Measurements from ENCODE around the gene ZNF687. TPM values are rescaled to one million over a fixed set of nuclear protein-coding genes. Genes with fewer than 3 reads are reported as not detected.

Gene ZNF687
- total RNA-seq, 4 donors from 2014 or later, result 23.6 to 36.8 (median 29.7) TPM

DNA sequence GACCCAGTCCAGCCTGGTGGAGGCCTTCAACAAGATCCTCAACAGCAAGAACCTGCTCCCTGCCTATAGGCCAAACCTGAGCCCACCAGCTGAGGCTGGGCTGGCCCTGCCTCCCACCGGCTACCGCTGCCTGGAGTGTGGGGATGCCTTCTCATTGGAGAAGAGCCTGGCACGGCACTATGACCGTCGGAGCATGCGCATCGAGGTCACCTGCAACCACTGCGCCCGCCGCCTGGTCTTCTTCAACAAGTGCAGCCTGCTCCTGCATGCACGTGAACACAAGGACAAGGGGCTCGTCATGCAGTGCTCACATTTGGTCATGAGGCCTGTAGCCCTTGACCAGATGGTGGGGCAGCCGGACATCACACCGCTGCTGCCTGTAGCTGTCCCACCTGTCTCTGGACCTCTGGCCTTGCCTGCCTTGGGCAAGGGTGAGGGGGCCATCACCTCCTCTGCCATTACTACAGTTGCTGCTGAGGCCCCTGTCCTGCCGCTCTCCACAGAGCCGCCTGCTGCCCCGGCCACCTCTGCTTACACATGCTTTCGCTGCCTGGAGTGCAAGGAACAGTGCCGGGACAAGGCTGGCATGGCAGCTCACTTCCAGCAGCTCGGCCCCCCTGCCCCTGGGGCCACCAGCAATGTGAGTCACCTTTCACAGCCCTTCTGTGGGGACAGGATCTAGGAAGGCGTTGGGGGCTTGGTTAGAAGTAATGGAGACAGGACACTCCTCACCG is 5.8 kb downstream of the ZNF687 start:
- DNase-seq (ENCODE audit: low spot score in 2 of 2), result no peak
- H3K27ac ChIP-seq, result no peak overlapping the region
- peaks cover 81% of the 10 kb centered on the region for H3K36me3 ChIP-seq
- peaks cover 15% of the 10 kb centered on the region for H3K4me1 ChIP-seq
- no peaks in the 10 kb centered on the region for H3K27me3 ChIP-seq
- TF ChIP-seq EP300 (IDR thresholded peaks at IDR 0.05), result no peak
- TF ChIP-seq, protein P1, sequence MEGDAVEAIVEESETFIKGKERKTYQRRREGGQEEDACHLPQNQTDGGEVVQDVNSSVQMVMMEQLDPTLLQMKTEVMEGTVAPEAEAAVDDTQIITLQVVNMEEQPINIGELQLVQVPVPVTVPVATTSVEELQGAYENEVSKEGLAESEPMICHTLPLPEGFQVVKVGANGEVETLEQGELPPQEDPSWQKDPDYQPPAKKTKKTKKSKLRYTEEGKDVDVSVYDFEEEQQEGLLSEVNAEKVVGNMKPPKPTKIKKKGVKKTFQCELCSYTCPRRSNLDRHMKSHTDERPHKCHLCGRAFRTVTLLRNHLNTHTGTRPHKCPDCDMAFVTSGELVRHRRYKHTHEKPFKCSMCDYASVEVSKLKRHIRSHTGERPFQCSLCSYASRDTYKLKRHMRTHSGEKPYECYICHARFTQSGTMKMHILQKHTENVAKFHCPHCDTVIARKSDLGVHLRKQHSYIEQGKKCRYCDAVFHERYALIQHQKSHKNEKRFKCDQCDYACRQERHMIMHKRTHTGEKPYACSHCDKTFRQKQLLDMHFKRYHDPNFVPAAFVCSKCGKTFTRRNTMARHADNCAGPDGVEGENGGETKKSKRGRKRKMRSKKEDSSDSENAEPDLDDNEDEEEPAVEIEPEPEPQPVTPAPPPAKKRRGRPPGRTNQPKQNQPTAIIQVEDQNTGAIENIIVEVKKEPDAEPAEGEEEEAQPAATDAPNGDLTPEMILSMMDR (IDR thresholded peaks at IDR 0.05), result no peak
- TF ChIP-seq POLR2AphosphoS5 (IDR thresholded peaks at IDR 0.05), result no peak
- TF ChIP-seq POLR2A (IDR thresholded peaks at IDR 0.05), result no peak
- WGBS, result 87% methylated on average over 8 of the region's 22 CpGs
- no peak overlapping the region for H3K4me3 ChIP-seq
- no peaks in the 10 kb centered on the region for H3K9me3 ChIP-seq

DNA sequence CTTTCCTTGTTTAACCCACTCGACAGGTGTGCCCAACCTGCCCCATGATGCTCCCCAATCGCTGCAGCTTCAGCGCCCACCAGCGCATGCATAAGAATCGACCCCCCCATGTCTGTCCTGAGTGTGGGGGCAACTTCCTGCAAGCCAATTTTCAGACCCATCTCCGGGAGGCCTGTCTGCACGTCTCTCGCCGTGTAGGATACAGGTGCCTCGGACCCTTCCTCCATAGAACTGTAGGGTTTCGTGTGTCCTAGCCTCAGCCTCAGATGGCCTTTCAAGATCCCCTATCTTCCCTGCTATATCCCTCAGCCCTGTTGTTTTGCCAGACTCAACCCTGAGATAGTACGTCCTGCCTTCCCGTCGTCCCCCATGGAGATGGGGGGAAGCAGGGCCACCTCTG is 6.4 kb downstream of the ZNF687 start:
- Histone ChIP-seq H3K36me3 (peaks cover 87% of the 10 kb centered on the region), H3K4me1 (peaks cover 10% of the 10 kb centered on the region), H3K4me3 (no peak overlapping the region), H3K27ac (no peak overlapping the region), H3K9me3 (no peaks in the 10 kb centered on the region), H3K27me3 (no peaks in the 10 kb centered on the region)
- WGBS, result 87% methylated on average over 14 of the region's 14 CpGs
- no peak for TF ChIP-seq EP300 (IDR thresholded peaks at IDR 0.05)
- TF ChIP-seq, protein P1 (IDR thresholded peaks at IDR 0.05), result no peak
- no peak for TF ChIP-seq POLR2AphosphoS5 (IDR thresholded peaks at IDR 0.05)
- no peak for TF ChIP-seq POLR2A (IDR thresholded peaks at IDR 0.05)
- no peak for DNase-seq (ENCODE audit: low spot score in 2 of 2)

DNA sequence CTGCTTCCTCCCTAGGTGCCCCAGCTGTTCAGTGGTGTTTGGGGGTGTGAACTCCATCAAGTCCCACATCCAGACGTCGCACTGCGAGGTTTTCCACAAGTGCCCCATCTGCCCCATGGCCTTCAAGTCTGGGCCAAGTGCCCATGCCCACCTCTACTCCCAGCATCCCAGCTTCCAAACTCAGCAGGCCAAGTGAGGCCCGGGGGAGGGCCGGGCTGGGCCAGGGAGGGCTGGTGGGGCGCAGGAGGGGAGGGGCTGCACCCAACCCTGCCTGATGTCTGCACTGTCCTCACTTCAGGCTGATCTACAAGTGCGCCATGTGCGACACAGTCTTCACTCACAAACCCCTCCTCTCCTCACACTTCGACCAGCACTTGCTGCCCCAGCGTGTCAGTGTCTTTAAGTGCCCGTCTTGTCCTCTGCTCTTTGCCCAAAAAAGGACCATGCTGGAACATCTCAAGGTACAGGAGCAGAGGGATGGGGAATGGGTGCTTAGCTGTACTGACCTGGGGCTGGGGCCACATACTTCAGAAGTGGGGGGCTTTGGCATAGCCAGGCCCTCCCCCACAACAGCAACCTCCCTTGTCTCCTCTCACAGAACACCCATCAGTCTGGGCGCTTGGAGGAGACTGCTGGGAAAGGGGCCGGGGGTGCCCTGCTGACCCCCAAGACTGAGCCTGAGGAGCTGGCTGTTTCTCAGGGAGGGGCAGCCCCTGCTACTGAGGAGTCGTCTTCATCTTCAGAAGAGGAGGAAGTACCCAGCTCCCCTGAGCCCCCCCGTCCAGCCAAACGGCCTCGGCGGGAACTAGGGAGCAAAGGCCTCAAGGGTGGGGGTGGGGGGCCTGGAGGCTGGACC is 7.2 kb downstream of the ZNF687 start:
- no peaks in the 10 kb centered on the region for H3K27me3 ChIP-seq
- no peak overlapping the region for H3K27ac ChIP-seq
- H3K4me3 ChIP-seq, result no peak overlapping the region
- peaks cover 95% of the 10 kb centered on the region for H3K36me3 ChIP-seq
- no peaks in the 10 kb centered on the region for H3K9me3 ChIP-seq
- TF ChIP-seq, protein P1 (IDR thresholded peaks at IDR 0.05), result no peak
- no peak for TF ChIP-seq EP300 (IDR thresholded peaks at IDR 0.05)
- TF ChIP-seq POLR2AphosphoS5 (IDR thresholded peaks at IDR 0.05), result no peak
- no peak for TF ChIP-seq POLR2A (IDR thresholded peaks at IDR 0.05)
- 80% methylated on average over 13 of the region's 18 CpGs for WGBS
- peaks cover 2% of the 10 kb centered on the region for H3K4me1 ChIP-seq
- no peak for DNase-seq (ENCODE audit: low spot score in 2 of 2)

DNA sequence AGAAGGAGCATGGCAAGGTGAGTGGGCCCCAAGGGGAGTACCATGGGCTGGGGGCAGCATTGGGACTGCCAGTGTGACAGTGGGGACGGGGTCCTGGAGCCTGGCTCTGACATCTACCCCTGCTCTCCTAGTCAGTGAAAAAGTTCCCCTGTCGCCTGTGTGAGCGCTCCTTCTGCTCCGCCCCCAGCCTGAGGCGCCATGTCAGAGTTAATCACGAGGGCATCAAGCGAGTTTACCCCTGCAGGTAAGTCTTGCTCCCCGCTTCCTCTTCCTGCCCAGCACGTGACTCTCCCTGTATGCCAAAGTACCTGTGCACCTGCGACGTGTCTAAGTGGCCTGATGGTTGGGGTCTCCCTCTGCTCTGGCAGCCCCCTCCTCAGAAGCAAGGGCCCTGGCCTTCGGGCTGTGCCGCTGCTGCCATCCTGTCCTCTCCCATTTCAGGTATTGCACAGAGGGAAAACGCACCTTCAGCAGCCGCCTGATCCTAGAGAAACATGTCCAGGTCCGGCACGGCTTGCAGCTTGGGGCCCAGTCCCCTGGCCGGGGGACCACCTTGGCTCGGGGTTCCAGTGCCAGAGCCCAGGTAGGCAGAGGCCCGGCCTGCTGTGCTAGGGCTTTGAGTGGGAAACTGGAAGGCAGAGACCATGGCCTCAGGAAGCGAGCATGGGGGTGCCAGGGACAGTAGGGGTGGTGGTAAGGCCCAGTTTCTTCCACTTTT is 8.1 kb downstream of the ZNF687 start:
- Histone ChIP-seq H3K36me3 (peaks cover 100% of the 10 kb centered on the region), H3K27me3 (no peaks in the 10 kb centered on the region), H3K27ac (no peak overlapping the region), H3K4me1 (no peaks in the 10 kb centered on the region), H3K9me3 (no peaks in the 10 kb centered on the region), H3K4me3 (no peak overlapping the region)
- TF ChIP-seq, protein P1 (IDR thresholded peaks at IDR 0.05), result no peak
- TF ChIP-seq POLR2AphosphoS5 (IDR thresholded peaks at IDR 0.05) (no peak), POLR2A (IDR thresholded peaks at IDR 0.05) (no peak), EP300 (IDR thresholded peaks at IDR 0.05) (no peak)
- 82% methylated on average over 12 of the region's 21 CpGs for WGBS
- DNase-seq (ENCODE audit: low spot score in 2 of 2), result no peak
